Measurements from ENCODE around the gene FRK.

The FRK gene

GRCh38 chr6:116015983-116016382, 44.7 kb downstream of the FRK start:
- TF ChIP-seq CTCF (IDR thresholded peaks at IDR 0.05; ENCODE audit: low read depth, low read length) = no peak
- no peak for DNase-seq (ENCODE audit: extremely low read depth, low read depth)

GRCh38 chr6:116015561-116015960, 45.1 kb downstream of the FRK start:
- TF ChIP-seq CTCF (IDR thresholded peaks at IDR 0.05; ENCODE audit: low read depth, low read length) = no peak
- DNase-seq (ENCODE audit: extremely low read depth, low read depth) = no peak

GRCh38 chr6:116012951-116013350, 47.7 kb downstream of the FRK start:
- TF ChIP-seq CTCF (IDR thresholded peaks at IDR 0.05; ENCODE audit: low read depth, low read length) = no peak
- no peak for DNase-seq (ENCODE audit: extremely low read depth, low read depth)

- TF ChIP-seq CTCF (IDR thresholded peaks at IDR 0.05; ENCODE audit: low read depth, low read length) = no peak
- DNase-seq (ENCODE audit: extremely low read depth, low read depth) = no peak
These were observed 48.2 kb downstream of the FRK start for GRCh38 chr6:116012471-116012949.

GRCh38 chr6:116011520-116011919, 49.2 kb downstream of the FRK start:
- no peak for DNase-seq (ENCODE audit: extremely low read depth, low read depth)

GRCh38 chr6:116010790-116011401, 49.8 kb downstream of the FRK start:
- TF ChIP-seq CTCF (IDR thresholded peaks at IDR 0.05; ENCODE audit: low read depth, low read length) = peak; percentile 88
- DNase-seq (ENCODE audit: extremely low read depth, low read depth) = no peak

More at GRCh38 chr6:116011520-116011919, 49.2 kb downstream of the FRK start:
- no peak for TF ChIP-seq CTCF (IDR thresholded peaks at IDR 0.05; ENCODE audit: low read depth, low read length)

- no peak for DNase-seq (ENCODE audit: extremely low read depth, low read depth)
- no peak for TF ChIP-seq CTCF (IDR thresholded peaks at IDR 0.05; ENCODE audit: low read depth, low read length)
These were observed 50.3 kb downstream of the FRK start for GRCh38 chr6:116010386-116010785.
